H1 (cell line): ENCODE data around the gene SYNJ2. TPM values are rescaled to one million over a fixed set of nuclear protein-coding genes. Genes with fewer than 3 reads are reported as not detected.

Experiments used
- CTCF ChIA-PET: fragments of 300-600 bp; sonication (Branson Sonifier 250); formaldehyde crosslinking; loops from one replicate; lab custom pipeline; 2021; ENCODE audit not compliant: partially characterized antibody; lab: Charles Lee
- POLR2A ChIA-PET: fragments of 300-600 bp; sonication (Branson Sonifier 250); formaldehyde crosslinking; loops from one replicate; lab custom pipeline; 2021; ENCODE audit warnings: inconsistent platforms; ENCODE audit not compliant: partially characterized antibody; lab: Charles Lee
- DNase-seq, 2 experiments: peaks; one replicate each; pipeline versions ENCODE4 v3.0.0 to v3.0.0-alpha.2; 2010 to 2022; ENCODE audit warnings: low spot score in 2 of 2, low read depth in 1 of 2, mixed read lengths in 1 of 2
- FAIRE-seq: peaks from 2 replicates; lab custom pipeline; 2011; peaks lifted over from hg19 to GRCh38; lab: Jason Lieb, UNC
- H2AFZ ChIP-seq: 2 replicates; pipeline ENCODE4 v1.8.1; 2012; ENCODE audit warnings: low read length, inconsistent platforms
- H2AK5ac ChIP-seq: 2 replicates; pipeline ENCODE4 v1.6.1; 2013; ENCODE audit warnings: low read depth, low read length
- H2BK120ac ChIP-seq: replicated peaks from 2 replicates; pipeline ENCODE3; 2013; ENCODE audit warnings: low read depth, low read length, inconsistent platforms
- H2BK12ac ChIP-seq: 2 replicates; pipeline ENCODE4 v1.6.1; 2013; ENCODE audit warnings: low read depth, low read length
- H2BK15ac ChIP-seq: 2 replicates; pipeline ENCODE4 v1.6.1; 2013; ENCODE audit warnings: low read length
- H2BK20ac ChIP-seq: 2 replicates; pipeline ENCODE4 v1.6.1; 2013; ENCODE audit warnings: low read length
- H2BK5ac ChIP-seq: 2 replicates; pipeline ENCODE4 v1.6.1; 2013; ENCODE audit warnings: low read depth, low read length
- H3K14ac ChIP-seq: 2 replicates; pipeline ENCODE4 v1.6.1; 2013; ENCODE audit warnings: inconsistent platforms; ENCODE audit not compliant: insufficient read length
- H3K18ac ChIP-seq: 2 replicates; pipeline ENCODE4 v1.6.1; 2013; ENCODE audit warnings: low read length; ENCODE audit errors: extremely low read depth
- H3K23ac ChIP-seq: 2 replicates; pipeline ENCODE4 v1.6.1; 2013; ENCODE audit warnings: inconsistent platforms; ENCODE audit not compliant: insufficient read length
- H3K23me2 ChIP-seq: 2 replicates; pipeline ENCODE4 v1.6.1; 2013; ENCODE audit warnings: low read depth, low read length
- H3K27ac ChIP-seq: 2 replicates; pipeline ENCODE4 v1.6.1; 2011; ENCODE audit warnings: low read depth, low read length, inconsistent platforms
- H3K27me3 ChIP-seq, 4 experiments: replicated peaks in 1 of 4; 1 replicate in 1 of 4; 2 replicates in 3 of 4; pipeline versions ENCODE4 v1.6.1 to v1.8.1; 2011 to 2013; ENCODE audit warnings: low read length in 3 of 4, mild to moderate bottlenecking in 3 of 4, inconsistent platforms in 2 of 4, mixed read lengths in 2 of 4, moderate library complexity in 1 of 4; ENCODE audit not compliant: control insufficient read depth in 3 of 4, insufficient read depth in 3 of 4; ENCODE audit errors: extremely low read depth in 1 of 4
- H3K36me3 ChIP-seq, 4 experiments: 2 replicates each; pipeline versions ENCODE4 v1.6.1 to v1.8.1; 2011 to 2013; ENCODE audit warnings: mild to moderate bottlenecking in 4 of 4, low read length in 3 of 4, moderate library complexity in 2 of 4, control low read depth in 1 of 4, inconsistent platforms in 1 of 4; ENCODE audit not compliant: insufficient read depth in 4 of 4, control insufficient read depth in 2 of 4
- H3K4ac ChIP-seq: replicated peaks from 2 replicates; pipeline ENCODE3; 2013; ENCODE audit warnings: low read length, low read depth, mixed read lengths, inconsistent platforms; ENCODE audit not compliant: insufficient read length
- H3K4me1 ChIP-seq, 4 experiments: replicated peaks in 1 of 4; 1 replicate in 1 of 4; 2 replicates in 3 of 4; pipeline versions ENCODE4 v1.6.1 to v1.8.1; 2011 to 2013; ENCODE audit warnings: low read length in 3 of 4, inconsistent platforms in 2 of 4, mixed read lengths in 1 of 4; ENCODE audit not compliant: insufficient read depth in 4 of 4, control insufficient read depth in 3 of 4
- H3K4me2 ChIP-seq, 2 experiments: 2 replicates each; pipeline versions ENCODE4 v1.6.1 to v1.8.1; 2011 to 2013; ENCODE audit warnings: low read depth in 2 of 2, low read length in 2 of 2, control low read depth in 1 of 2, inconsistent platforms in 1 of 2, mild to moderate bottlenecking in 1 of 2; ENCODE audit not compliant: insufficient read depth in 1 of 2
- H3K4me3 ChIP-seq, 4 experiments: fragments of 200-600, 300-600 bp in 1 of 4; sonication (generic), shearing (Covaris generic), sonication (Bioruptor Twin) in 1 of 4; 2 replicates each; pipeline versions ENCODE4 v1.5.1 to v1.8.1; 2011 to 2016; ENCODE audit warnings: low read length in 4 of 4, low read depth in 3 of 4, control low read depth in 2 of 4, inconsistent platforms in 2 of 4, mild to moderate bottlenecking in 2 of 4, mixed read lengths in 1 of 4, moderate library complexity in 1 of 4; ENCODE audit not compliant: insufficient read depth in 2 of 4; ENCODE audit errors: extremely low read depth in 1 of 4
- H3K56ac ChIP-seq: replicated peaks from 2 replicates; pipeline ENCODE3; 2013; ENCODE audit warnings: low read depth, mild to moderate bottlenecking, mixed read lengths, low read length, inconsistent platforms; ENCODE audit not compliant: insufficient read length
- H3K79me1 ChIP-seq: 2 replicates; pipeline ENCODE4 v1.6.1; 2013; ENCODE audit warnings: low read depth, low read length, control low read depth
- H3K79me2 ChIP-seq, 2 experiments: 2 replicates each; pipeline versions ENCODE4 v1.6.1 to v1.8.1; 2012 to 2013; ENCODE audit warnings: low read length in 2 of 2, mild to moderate bottlenecking in 2 of 2, inconsistent platforms in 1 of 2; ENCODE audit not compliant: insufficient read depth in 2 of 2, control insufficient read depth in 1 of 2
- H3K9ac ChIP-seq, 4 experiments: replicated peaks in 1 of 4; 1 replicate in 1 of 4; 2 replicates in 3 of 4; pipeline versions ENCODE4 v1.6.1 to v1.8.1; 2011 to 2013; ENCODE audit warnings: low read depth in 3 of 4, low read length in 3 of 4, control low read depth in 2 of 4, mild to moderate bottlenecking in 2 of 4, moderate library complexity in 2 of 4, inconsistent platforms in 1 of 4; ENCODE audit errors: extremely low read depth in 1 of 4
- H3K9me3 ChIP-seq, 2 experiments: 2 replicates each; pipeline versions ENCODE4 v1.6.1 to v1.8.1; 2012 to 2013; ENCODE audit warnings: mild to moderate bottlenecking in 2 of 2, moderate library complexity in 2 of 2, control low read depth in 1 of 2, inconsistent platforms in 1 of 2, low read depth in 1 of 2, low read length in 1 of 2, mixed read lengths in 1 of 2; ENCODE audit not compliant: insufficient read depth in 2 of 2
- H4K20me1 ChIP-seq, 2 experiments: replicated peaks in 1 of 2; 2 replicates each; pipeline versions ENCODE3 to v1.8.1; 2011 to 2013; ENCODE audit warnings: inconsistent platforms in 2 of 2, low read length in 2 of 2, mild to moderate bottlenecking in 1 of 2; ENCODE audit not compliant: insufficient read depth in 2 of 2, control insufficient read depth in 1 of 2
- H4K5ac ChIP-seq: 2 replicates; pipeline ENCODE4 v1.6.1; 2013; ENCODE audit warnings: low read length, low read depth, mixed read lengths, inconsistent platforms; ENCODE audit not compliant: insufficient read length
- H4K8ac ChIP-seq: 2 replicates; pipeline ENCODE4 v1.8.0; 2013; ENCODE audit warnings: mild to moderate bottlenecking, moderate library complexity, low read length, inconsistent platforms; ENCODE audit not compliant: insufficient read depth; ENCODE audit errors: extremely low read depth
- H4K91ac ChIP-seq: replicated peaks from 2 replicates; pipeline ENCODE3; 2013; ENCODE audit warnings: low read length, mixed read lengths, inconsistent platforms; ENCODE audit not compliant: insufficient read length
- SP4 ChIP-seq: IDR thresholded peaks from 2 replicates; pipeline ENCODE4 v1.6.1; 2012; ENCODE audit warnings: low read length, inconsistent platforms
- TCF12 ChIP-seq: IDR thresholded peaks from 2 replicates; pipeline ENCODE4 v1.6.1; 2011; ENCODE audit warnings: low read depth, mild to moderate bottlenecking, low read length
- WGBS, 2 experiments: shearing (Covaris generic) in 1 of 2; methylation state at CpG; one replicate each; pipeline versions ENCODE4 v1.1.6 to v1.1.7; 2013 to 2015; ENCODE audit warnings: low lambda C conversion rate in 2 of 2, mixed read lengths in 2 of 2, inconsistent platforms in 1 of 2, low coverage in 1 of 2, missing lambda C conversion rate in 1 of 2; ENCODE audit not compliant: insufficient replicate concordance in 2 of 2, insufficient coverage in 1 of 2, insufficient read length in 1 of 2; ENCODE audit errors: extremely low coverage in 1 of 2, missing lambda C conversion rate in 1 of 2; 5-methylcytosine and 5-hydroxymethylcytosine counted together
- polyA plus RNA-seq, 7 experiments: library from polyadenylated mRNA; depleted of rRNA in 3 of 7; stranded (reverse) in 5 of 7; unstranded in 2 of 7; fragments of >200 nt in 5 of 7; fragments of 200-250 nt in 2 of 7; gene quantifications; 1 replicate in 5 of 7; 2 replicates in 1 of 7; 4 replicates in 1 of 7; pipeline versions ENCODE4 v1.2.1 to v1.2.3, GENCODE V29; 2011 to 2013; ENCODE audit warnings: missing spikeins in 2 of 7, mixed read lengths in 2 of 7
- total RNA-seq: library from RNA; stranded (reverse); fragmentation: NEBNext Ultra II Directional; extraction: Animal tissue kit (Norgen Biotek cat#: 25700); gene quantifications from 2 replicates; pipeline ENCODE4 v1.2.1, GENCODE V29; 2021

Gene SYNJ2
- total and polyA plus RNA-seq, 2 of the 8 experiments (the other 6 are each of a cell fraction or from before 2014, with no cell fraction given) = 3.7 to 13.9 TPM

DNA sequence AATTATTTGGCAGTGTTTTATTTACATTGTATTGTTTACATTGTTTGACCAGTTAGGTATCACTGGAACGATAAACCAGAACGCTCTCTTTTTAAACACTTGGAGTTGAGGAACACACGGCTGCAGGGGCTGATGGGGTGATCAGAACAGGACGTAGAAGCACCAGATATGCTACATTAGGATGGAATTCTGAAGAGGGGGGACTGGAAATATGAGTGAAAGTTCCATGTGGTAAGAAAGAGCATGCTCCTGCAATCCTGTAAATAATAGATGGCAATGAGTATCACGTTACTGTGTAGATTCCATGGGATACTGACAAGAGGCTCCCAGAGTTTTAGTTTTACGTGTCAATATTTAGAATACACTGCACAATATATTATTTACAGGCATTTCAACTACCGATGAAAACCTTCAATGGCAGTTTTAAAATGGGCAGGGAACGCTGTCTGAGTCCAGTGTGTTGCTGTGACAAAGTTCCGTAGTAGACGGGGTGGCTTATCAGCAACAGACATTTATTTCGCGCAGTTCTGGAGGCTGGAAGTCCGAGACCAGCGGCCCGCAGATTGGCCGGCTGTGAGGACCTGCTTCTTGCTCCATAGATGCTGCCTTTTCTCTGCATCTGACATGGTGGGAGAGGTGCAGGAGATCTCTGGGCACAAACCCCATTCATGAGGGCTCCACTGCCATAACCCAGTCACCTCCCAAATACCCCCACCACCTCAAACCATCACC lies 43.1 kb downstream of the SYNJ2 start:
- H3K23ac ChIP-seq = no peak overlapping the region
- TF ChIP-seq SP4 (no peak), TCF12 (no peak)
- H2BK120ac ChIP-seq = no peak overlapping the region
- no peak overlapping the region for H3K4me2 ChIP-seq
- H3K56ac ChIP-seq = no peak overlapping the region
- no peak overlapping the region for H2BK12ac ChIP-seq
- H3K9me3 ChIP-seq = no peaks in the 10 kb centered on the region
- H4K20me1 ChIP-seq = peaks cover 0 to 2% of the 10 kb centered on the region in 2 experiments
- no peak overlapping the region for H3K9ac ChIP-seq
- H3K18ac ChIP-seq = no peak overlapping the region
- POLR2A ChIA-PET = no interaction called here
- no peak overlapping the region for H4K8ac ChIP-seq
- WGBS, 2 experiments = 85% methylated on average over 16 of the region's 16 CpGs; no CpG with 5 or more reads in 1 of the 2 experiments
- no peak overlapping the region for H4K5ac ChIP-seq
- no peaks in the 10 kb centered on the region for H3K79me2 ChIP-seq
- H3K79me1 ChIP-seq = no peaks in the 10 kb centered on the region
- H2BK5ac ChIP-seq = no peak overlapping the region
- no peak for FAIRE-seq
- H3K27me3 ChIP-seq = no peaks in the 10 kb centered on the region
- H3K27ac ChIP-seq = no peak overlapping the region
- no peak overlapping the region for H2BK15ac ChIP-seq
- no peak overlapping the region for H3K4ac ChIP-seq
- no peak overlapping the region for H4K91ac ChIP-seq
- no peaks in the 10 kb centered on the region for H3K23me2 ChIP-seq
- H3K36me3 ChIP-seq = no peaks in the 10 kb centered on the region
- no peak overlapping the region for H2AFZ ChIP-seq
- DNase-seq = no peak
- no peak overlapping the region for H2BK20ac ChIP-seq
- no peak overlapping the region for H3K4me3 ChIP-seq
- H3K14ac ChIP-seq = no peak overlapping the region
- H2AK5ac ChIP-seq = 0 out of 2 replicates have a peak overlapping the region, but pooled peaks have one; percentile 6
- peaks cover 0 to 10% (median 2%) of the 10 kb centered on the region in 4 experiments; a peak in 2 of 7 replicates for H3K4me1 ChIP-seq
- CTCF ChIA-PET = interaction anchor here (2.9 kb wide), 1 partner anchor 9 kb away, joined by 22 read pairs; no protein-coding TSS in a partner anchor
